ENCODE data around the gene ATP8A2. TPM values are rescaled to one million over a fixed set of nuclear protein-coding genes. Genes with fewer than 3 reads are reported as not detected.

ATP8A2 gene
- total and polyA plus RNA-seq, 2 of the 4 experiments (the other 2 are of a cell fraction), result 0.02 to 0.18 TPM

- Histone ChIP-seq H4K20me1 (ENCODE audit: insufficient read depth, low read length) (no peaks in the 10 kb centered on the region), H4K5ac (ENCODE audit: low read depth, low read length) (no peak overlapping the region), H3K18ac (ENCODE audit: low read depth, low read length) (no peak overlapping the region), H3K36me3 (ENCODE audit: control insufficient read depth, insufficient read depth, low read length) (no peaks in the 10 kb centered on the region), H3K9me1 (ENCODE audit: insufficient read depth, low read length) (no peaks in the 10 kb centered on the region), H2AFZ (replicated peaks; ENCODE audit: low read length, poor library complexity) (no peak overlapping the region), H2BK5ac (ENCODE audit: low read depth, low read length, poor library complexity, severe bottlenecking) (no peak overlapping the region), H2BK15ac (ENCODE audit: low read depth, low read length) (no peak overlapping the region), H4K8ac (ENCODE audit: low read depth in 2 of 2, low read length in 2 of 2) (no peak overlapping the region), H3K4me1 (ENCODE audit: control insufficient read depth, insufficient read depth, low read length) (no peaks in the 10 kb centered on the region), H3K9ac (ENCODE audit: low read depth, low read length) (no peak overlapping the region), H3K27me3 (ENCODE audit: control insufficient read depth, insufficient read depth, low read length) (no peaks in the 10 kb centered on the region), H2BK120ac (ENCODE audit: low read depth, low read length) (no peak overlapping the region), H2AK9ac (replicated peaks; ENCODE audit: low read depth, low read length, poor library complexity) (no peak overlapping the region), H3K79me1 (ENCODE audit: low read depth in 1 of 2, low read length in 2 of 2) (no peaks in the 10 kb centered on the region), H2AK5ac (ENCODE audit: low read depth, low read length) (no peak overlapping the region), H3K27ac (ENCODE audit: insufficient read depth, low read length) (no peak overlapping the region), H3K23ac (ENCODE audit: low read depth, low read length) (no peak overlapping the region), H2BK20ac (ENCODE audit: low read depth, low read length) (no peak overlapping the region), H3K56ac (ENCODE audit: extremely low read depth, insufficient read depth, low read length) (no peak overlapping the region), H3K9me3 (ENCODE audit: control insufficient read depth, insufficient read depth, low read length) (no peaks in the 10 kb centered on the region), H4K91ac (ENCODE audit: insufficient read depth, low read depth, low read length) (no peak overlapping the region), H3K4me2 (ENCODE audit: low read depth, low read length) (no peak overlapping the region), H3K14ac (replicated peaks; ENCODE audit: low read depth, low read length) (no peak overlapping the region), H3K4ac (ENCODE audit: low read depth, low read length) (no peak overlapping the region), H3K4me3 (ENCODE audit: insufficient read depth, low read depth, low read length) (no peak overlapping the region)
- dilution Hi-C loops (cut with HindIII; ENCODE audit: low sequenced_read_pairs, unreplicated experiment) (no loop called here), in situ Hi-C loops (cut with MboI; ENCODE audit: low sequenced_read_pairs) (no loop called here), intact Hi-C loops (cut with micrococcal nuclease) (no loop called here)
- TF ChIP-seq NFE2L2 (IDR thresholded peaks at IDR 0.05; ENCODE audit: low read depth, low read length) (no peak), BHLHE40 (IDR thresholded peaks at IDR 0.05; ENCODE audit: low read depth, low read length) (no peak)
- BruUV-seq (replicated peaks), result no TSS peak
- CTCF ChIA-PET, result no interaction called here
- ATAC-seq (ENCODE audit: low read depth) (no peak), DNase-seq (no peak)
- POLR2A ChIA-PET (ENCODE audit: unreplicated experiment), result no interaction called here
- WGBS, 2 experiments (ENCODE audit: extremely low coverage in 2 of 2, insufficient read length in 1 of 2), result no CpG with 5 or more reads among the region's 3 CpGs
Measured at GRCh38 chr13:25501231-25501630, 129.5 kb downstream of the ATP8A2 start.
